Endothelial cell of umbilical vein (primary cell): Measurements from ENCODE around the gene SNX4.

ENCODE experiments used
- CTCF ChIP-seq, 2 donors: IDR thresholded peaks; 1 replicate in 1 of 2; 2 replicates in 1 of 2; pipeline ENCODE4 v1.5.1; 2011; ENCODE audit warnings: low read length in 2 of 2, mild to moderate bottlenecking in 2 of 2, moderate library complexity in 2 of 2, control low read depth in 1 of 2, inconsistent platforms in 1 of 2, low read depth in 1 of 2; ENCODE audit not compliant: insufficient read depth in 1 of 2; ENCODE audit errors: extremely low read depth in 1 of 2
- EZH2 ChIP-seq: IDR thresholded peaks from 2 replicates; pipeline ENCODE4 v1.6.1; 2012; ENCODE audit warnings: borderline replicate concordance, low read depth, mild to moderate bottlenecking, moderate library complexity, low read length, inconsistent platforms; ENCODE audit not compliant: severe bottlenecking
- FOS ChIP-seq: IDR thresholded peaks from 2 replicates; pipeline ENCODE4 v1.6.1; 2011; ENCODE audit warnings: mild to moderate bottlenecking, low read length, moderate library complexity, borderline replicate concordance; ENCODE audit not compliant: insufficient read depth
- JUN ChIP-seq: IDR thresholded peaks from 2 replicates; pipeline ENCODE4 v1.6.1; 2011; ENCODE audit warnings: borderline replicate concordance, low read depth; ENCODE audit not compliant: insufficient read length, insufficient read depth
- MAX ChIP-seq: IDR thresholded peaks from 2 replicates; pipeline ENCODE4 v1.6.1; 2011; ENCODE audit not compliant: insufficient read depth, insufficient read length
- POLR2A ChIP-seq: IDR thresholded peaks from 2 replicates; pipeline ENCODE4 v1.6.1; 2012; ENCODE audit warnings: low read depth, mild to moderate bottlenecking, control low read depth, low read length
- POLR2AphosphoS5 ChIP-seq: IDR thresholded peaks from 2 replicates; pipeline ENCODE4 v1.6.1; 2012; ENCODE audit warnings: low read depth, mild to moderate bottlenecking, control low read depth, low read length, moderate library complexity; ENCODE audit not compliant: insufficient read depth

- TF ChIP-seq EZH2 (no peak), CTCF (IDR thresholded peaks at IDR 0.05; ENCODE audit: extremely low read depth in 1 of 2, insufficient read depth in 1 of 2, low read depth in 1 of 2, low read length in 2 of 2) (no peak), MAX (no peak), POLR2A (no peak), POLR2AphosphoS5 (no peak), FOS (no peak), JUN (no peak)
Observed at GRCh38 chr3:125436921-125437320, 83.1 kb downstream of the SNX4 start.
